HG03139 (cell line): ENCODE results near the gene KRTAP5-6.

Experiments used
- ATAC-seq: cut with Tn5 transposase; IDR thresholded peaks from one replicate; pipeline ENCODE4 v1.9.1; 2021; ENCODE audit not compliant: unreplicated experiment

The KRTAP5-6 gene, protein sequence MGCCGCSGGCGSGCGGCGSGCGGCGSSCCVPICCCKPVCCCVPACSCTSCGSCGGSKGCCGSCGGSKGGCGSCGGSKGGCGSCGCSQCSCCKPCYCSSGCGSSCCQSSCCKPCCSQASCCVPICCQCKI

GRCh38 chr11:1696608-1697570 lies at the start of gene KRTAP5-6:
TSS of gene KRTAP5-6 (plus strand) at chr11:1697195. CDS start at chr11:1697246, 51 bp downstream.
- no peak for ATAC-seq

GRCh38 chr11:1647901-1648652 lies 48.9 kb upstream of the KRTAP5-6 start:
- no peak for ATAC-seq

GRCh38 chr11:1648653-1649420 lies 48.2 kb upstream of the KRTAP5-6 start:
- no peak for ATAC-seq

DNA sequence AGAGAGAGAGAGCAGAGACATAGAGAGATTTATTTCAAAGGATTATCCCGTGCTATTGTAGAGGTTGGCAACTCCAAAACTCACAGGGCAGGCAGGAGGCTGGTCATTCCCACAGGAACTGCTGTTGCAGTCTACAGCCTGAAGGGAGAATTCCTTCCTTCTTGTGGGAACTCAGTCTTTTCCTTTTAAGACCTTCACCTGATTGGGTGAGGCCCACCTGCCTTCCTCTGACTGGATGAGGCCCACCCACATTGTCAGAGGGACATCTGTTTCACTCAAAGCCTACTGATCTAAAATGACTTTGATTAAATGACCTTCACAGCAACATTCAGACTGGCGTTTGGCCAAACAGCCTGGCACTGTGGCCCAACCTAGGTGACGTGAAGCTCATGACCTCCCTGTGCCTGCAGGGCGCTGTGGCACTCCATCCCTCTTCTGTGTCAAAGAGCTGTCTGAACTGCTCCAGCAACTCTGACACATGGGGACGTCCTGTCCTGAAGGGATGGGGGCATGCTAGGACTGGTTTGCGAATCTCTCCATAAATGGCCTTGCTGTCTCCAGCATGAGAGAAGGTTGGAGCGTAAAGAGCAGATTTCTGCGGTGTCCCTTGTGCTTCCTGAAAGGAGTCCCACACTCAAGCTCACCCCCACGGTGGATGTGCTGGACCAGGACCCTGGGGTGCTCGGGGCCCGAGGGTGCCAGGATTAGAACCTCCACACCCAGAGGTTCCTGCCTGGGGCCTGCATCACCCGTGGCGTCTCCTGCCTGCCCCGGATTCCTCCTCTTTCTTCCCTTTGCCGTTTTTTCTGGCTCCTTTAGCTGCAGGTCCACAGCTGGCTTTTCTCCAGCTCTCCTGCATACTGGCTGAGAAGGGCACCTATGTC lies 46.7 kb upstream of the KRTAP5-6 start:
- no peak for ATAC-seq

DNA sequence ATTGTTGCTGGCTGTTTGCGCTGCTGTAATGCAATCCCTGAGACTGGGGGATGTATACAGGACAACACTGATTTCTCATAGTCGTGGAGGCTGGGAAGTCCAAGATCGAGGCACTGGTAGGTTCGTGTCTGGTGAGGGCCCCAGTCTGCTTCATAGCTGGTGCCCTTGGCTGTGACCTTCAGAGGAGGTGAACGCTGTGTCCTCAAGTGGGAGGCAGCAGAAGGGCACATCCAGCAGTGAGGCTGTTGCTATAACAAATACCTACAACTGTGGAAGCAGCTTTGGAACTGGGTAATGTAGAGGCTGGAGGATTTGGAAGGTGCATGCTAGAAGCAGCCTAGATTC lies 46.1 kb upstream of the KRTAP5-6 start:
- ATAC-seq = no peak

DNA sequence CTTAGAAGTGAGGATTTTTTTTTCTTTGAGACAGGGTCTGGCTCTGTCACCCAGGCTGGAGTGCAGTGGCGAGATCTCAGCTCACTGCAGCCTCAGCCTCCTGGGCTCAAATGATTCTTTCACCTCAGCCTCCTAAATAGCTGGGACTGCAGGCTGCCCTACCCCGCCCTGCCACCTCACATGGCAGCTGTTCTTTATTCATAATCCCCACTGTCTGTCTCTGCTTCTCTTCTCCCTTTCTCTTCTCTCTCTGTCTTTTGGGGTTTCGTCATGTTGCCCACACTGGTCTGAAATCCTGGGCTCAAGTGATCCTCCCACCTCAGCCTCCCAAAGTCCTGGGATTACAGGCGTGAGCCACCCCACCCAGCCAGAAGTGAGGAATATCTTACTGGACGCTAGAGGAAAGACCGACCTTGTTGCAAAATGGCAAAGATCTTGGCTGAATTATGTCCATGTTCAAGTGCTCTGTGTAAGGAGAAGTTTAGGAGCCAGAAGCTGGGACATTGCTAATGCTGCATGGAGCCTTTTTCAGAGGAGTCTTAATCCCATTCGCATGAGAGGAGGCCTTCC lies 45.5 kb upstream of the KRTAP5-6 start:
- no peak for ATAC-seq

GRCh38 chr11:1652026-1652425 lies 45.0 kb upstream of the KRTAP5-6 start:
- ATAC-seq = no peak

GRCh38 chr11:1652442-1652770 lies 44.6 kb upstream of the KRTAP5-6 start:
- no peak for ATAC-seq

DNA sequence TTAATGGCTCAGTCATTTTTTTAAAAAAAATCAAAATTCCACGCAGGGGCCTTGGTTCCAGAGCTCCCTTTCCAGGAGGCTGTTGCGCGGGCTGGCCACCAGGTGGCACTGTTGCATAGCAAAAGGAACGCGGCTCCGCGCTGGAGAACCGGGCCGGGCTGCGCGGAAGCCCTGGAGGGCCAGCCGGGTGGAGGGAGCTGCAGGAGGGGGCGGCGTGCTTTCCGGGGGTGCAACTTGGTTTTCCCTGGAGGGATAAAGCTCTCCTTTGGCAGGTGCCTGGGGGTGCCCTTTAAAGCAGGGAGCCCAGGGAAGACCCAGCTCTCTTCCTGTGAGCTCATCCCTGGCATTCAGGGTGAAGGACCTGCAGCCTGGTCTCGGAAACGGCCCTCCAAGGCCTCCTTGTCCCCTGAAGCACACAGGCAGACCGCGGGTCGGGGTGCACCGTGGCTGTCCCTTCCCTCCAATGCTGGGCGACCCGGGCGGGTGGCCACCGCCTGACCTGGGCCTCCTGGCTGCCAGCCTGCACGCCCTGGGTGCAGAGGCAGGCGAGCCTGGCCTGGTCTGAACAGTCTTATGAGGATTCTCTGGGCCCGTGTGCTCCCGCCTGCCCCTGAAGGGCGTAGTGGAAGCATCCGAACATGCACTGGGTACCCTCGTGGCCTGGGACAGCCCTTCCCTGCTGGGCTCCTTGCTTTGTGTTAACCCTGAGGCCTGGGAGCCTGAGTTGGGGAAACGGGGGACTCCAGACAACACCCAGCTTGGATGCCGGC lies 44.0 kb upstream of the KRTAP5-6 start:
- ATAC-seq = no peak

- no peak for ATAC-seq
Measured at GRCh38 chr11:1653541-1654387, 43.2 kb upstream of the KRTAP5-6 start.

- no peak for ATAC-seq
Measured at GRCh38 chr11:1654388-1655167, 42.4 kb upstream of the KRTAP5-6 start.

DNA sequence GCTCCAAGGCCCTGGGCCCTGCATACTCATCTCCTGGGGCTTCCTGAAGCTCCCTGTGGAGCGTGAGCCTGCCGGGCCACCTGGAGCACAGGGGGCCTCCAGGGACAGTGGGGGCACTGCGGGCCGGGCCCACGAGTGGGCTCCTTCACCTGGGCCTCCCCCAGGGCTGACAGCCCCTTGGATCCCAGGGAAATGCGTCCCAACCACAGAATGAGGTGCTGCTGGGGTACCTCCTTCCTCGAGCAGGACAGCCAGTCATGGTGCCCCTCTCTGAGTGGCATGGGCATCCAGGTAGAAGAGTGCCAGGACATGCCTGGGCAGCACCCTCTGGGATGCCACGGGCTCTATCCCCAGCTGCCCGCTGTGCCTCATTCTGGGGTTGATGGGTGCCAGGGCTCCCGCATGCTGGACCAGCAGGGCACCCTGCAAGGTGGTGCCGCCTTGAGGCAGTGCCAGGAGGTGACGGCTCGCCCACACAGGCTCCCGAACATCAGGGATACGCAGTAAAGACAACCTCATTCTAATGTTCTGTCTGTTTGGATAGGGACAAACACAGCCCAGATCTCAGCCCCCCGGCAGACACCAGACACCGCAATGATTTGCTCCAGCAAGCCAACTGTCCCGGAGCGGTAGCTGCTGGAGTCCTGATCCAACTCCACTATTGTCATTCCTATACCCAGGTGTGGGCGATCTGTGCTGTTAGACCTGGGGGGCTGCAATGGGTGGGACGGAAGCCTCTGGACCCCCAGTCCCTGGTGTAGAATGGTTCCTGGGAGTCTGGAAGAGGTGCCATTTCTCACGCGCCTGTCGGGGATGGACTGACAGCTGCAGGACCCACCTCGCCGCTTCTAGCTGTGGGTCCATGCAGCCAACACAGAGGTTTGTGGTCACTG lies 41.6 kb upstream of the KRTAP5-6 start:
- ATAC-seq = no peak

DNA sequence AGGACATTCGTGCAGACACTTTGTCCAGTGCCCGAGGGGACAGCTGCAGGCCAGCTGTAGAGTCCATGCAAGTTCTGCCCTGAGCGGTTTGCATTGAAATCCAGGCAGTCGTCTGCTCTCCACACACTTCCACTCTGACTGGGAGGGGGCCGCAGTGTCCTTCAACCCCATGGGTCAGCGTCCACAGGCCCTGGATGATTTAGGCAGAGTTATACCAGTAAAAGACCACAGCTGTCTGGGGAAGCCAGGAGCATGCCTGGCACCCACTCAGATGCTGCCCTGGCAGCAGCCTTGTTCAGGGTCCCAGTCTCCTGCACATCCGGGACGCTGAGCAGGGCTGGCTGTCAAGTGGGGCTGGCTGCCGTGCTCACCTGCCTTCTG lies 40.9 kb upstream of the KRTAP5-6 start:
- ATAC-seq = no peak

- no peak for ATAC-seq
Measured at GRCh38 chr11:1656670-1657069, 40.3 kb upstream of the KRTAP5-6 start.

DNA sequence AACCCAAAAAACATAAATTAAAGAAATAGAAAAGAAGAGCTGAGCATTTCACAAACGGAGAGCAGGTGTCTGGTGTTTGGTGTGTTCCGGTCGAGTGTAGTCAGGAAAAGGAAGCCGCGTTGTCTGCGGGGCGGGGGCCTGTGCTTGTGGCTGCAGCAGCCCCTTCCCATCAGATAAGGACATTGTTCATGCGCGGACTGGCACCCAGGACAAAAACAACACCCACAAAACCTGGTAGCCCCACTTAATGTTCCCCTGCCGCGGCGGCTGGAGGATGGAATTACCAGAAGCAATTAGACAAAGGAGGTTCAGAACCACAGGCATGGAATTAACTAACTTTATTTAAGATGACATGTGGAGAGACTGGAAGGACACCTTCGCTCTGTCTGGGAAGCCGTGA lies 37.5 kb upstream of the KRTAP5-6 start:
- ATAC-seq = no peak

DNA sequence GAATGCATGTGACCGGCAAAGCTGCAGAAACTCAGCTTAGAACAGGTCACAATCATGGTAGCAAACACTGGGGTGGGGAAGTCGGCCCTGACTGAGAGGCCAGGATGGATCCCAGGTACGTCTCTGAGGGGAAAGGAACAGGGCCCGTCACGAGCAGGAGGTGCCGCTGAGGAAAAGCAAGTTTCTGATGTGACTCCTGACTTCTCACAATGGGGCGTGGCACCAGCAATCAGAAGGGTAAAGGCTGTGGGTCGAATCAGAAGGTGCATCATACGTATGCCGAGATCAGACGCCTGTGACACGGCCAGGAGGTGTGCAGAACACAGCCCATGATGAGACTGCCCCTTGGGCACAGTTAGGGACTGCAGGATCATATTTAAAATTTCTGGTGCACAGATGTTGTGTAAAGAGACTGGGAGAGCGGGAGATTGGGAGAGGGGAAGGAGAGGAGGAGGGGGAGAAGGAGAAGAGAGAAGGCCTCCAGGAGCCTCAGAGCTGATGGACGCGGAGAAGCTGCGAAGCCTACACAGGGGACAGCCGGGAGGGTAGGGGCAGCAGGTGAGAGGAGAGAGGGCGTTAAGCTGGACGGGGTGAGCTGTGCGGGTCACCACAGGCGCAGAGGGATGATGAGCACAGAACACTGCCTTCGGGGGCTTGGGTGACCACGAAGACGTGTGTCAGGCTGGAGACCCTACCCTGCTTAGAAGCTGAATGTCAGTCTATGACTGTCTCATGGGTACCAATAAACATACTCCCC lies 36.7 kb upstream of the KRTAP5-6 start:
- no peak for ATAC-seq
